Posterior cingulate gyrus (tissue), 11 donors: ENCODE results near the gene FAM13C.
"Not testable (repeated sequence)": the region's sequence is repeated elsewhere in the genome, so short reads cannot be mapped to it uniquely, and the experiment has no call there.

ENCODE experiments used
- DNase-seq, 10 donors: peaks; one replicate each; pipeline versions ENCODE4 v3.0.0 to v3.0.0-alpha.2; 2020 to 2021; ENCODE audit warnings: mixed read lengths in 3 of 10
- intact Hi-C: fragments of 100-400 bp; cut with DNase I; formaldehyde crosslinking; loops from one replicate; pipeline ENCODE4 v1.15.1; 2023

FAM13C gene

DNA sequence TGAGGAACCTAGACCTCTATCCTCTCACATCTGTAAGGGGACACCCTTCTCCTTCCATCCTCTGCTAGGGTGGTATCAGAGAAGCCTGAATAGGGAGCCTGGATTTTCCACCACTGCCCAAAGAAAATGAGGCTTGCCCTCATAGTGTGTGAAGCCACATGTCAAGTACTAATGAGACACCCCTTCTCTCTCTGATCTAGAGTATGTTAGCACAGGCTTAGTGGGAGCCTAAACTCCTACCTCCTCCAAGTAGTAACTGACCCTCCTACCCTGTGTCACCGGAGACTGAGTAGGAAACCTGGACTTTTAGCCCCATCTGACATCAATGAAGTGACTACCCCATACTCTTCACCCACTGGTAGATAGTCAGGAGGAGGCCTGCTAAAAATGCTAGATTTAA, 120.3 kb downstream of the FAM13C start:
- no peak for DNase-seq
- intact Hi-C loops: loop anchor here (10.0 kb wide), 1 partner anchor 123 kb away; the partner anchor contains the start of gene FAM13C

DNA sequence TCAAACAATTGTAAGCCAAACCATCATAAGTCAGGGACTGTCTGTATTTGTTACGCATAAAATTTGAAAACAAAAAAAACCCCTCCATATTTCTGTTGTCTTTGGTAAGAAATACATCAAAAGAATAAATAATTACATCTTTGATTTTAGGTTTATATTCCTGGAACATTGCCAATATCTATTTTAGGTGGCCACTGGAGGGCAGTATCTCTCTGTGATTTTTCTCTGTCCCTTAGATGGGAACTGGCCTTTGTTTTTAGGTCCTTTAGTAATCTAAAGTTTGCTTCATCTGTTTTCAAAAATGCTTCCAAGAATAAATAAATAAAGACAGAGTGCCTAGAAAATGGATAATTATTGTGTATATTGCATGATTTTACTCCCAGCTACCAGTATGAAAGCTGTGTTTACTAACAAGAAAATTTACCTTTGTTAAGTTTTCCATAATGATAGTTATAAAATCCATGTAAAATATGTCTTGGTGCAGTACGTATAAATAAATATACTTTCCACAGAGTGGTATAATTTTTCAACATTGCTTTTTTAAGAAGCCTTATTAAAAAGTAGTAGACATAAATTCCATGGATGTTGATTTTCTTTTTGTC, 121.7 kb downstream of the FAM13C start:
- intact Hi-C loops: loop anchor here (2.0 to 10.0 kb wide), 4 partner anchors 124 to 382 kb away; partner anchors contain the start of gene FAM13C
- DNase-seq: no peak

DNA sequence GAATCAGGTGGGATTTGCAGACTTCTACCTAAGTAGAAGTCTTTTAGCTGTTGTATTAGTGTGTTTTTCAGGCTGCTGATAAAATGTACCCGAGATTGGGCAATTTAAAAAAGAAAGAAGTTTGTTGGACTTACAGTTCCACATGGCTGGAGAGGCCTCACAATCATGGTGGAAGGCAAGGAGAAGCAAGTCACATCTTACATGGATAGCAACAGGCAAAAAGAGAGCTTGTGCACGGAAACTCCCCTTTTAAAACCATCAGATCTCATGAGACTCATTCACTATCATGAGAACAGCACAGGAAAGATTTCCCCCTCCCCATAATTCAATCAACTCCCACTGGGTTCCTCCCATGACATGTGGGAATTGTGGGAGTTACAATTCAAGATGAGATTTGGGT, 123.2 kb downstream of the FAM13C start:
- intact Hi-C loops: loop anchor here (10.0 kb wide), 1 partner anchor 454 kb away; no protein-coding TSS in a partner anchor
- not testable (repeated sequence) for DNase-seq

DNA sequence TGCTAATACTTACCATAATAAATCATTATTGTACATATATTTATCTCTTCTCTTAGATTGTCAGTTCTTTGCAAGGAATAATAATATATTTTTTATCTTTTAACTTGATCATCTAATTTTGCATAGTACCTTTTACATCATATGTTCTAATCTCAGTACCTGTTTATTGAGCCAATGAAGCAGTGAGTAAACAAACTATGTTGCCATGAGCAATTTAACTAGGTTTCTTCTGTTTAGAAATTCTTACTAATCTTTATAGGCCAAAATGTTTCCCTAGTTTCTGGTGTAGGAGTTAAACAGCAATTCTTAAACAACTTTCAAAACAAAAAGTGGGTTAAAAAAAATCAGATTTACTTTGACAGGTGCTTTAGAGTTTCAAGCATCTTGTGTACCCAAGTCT, 124.6 kb downstream of the FAM13C start:
- intact Hi-C loops: loop anchor here (10.0 kb wide), 1 partner anchor 453 kb away; no protein-coding TSS in a partner anchor
- DNase-seq: no peak

DNA sequence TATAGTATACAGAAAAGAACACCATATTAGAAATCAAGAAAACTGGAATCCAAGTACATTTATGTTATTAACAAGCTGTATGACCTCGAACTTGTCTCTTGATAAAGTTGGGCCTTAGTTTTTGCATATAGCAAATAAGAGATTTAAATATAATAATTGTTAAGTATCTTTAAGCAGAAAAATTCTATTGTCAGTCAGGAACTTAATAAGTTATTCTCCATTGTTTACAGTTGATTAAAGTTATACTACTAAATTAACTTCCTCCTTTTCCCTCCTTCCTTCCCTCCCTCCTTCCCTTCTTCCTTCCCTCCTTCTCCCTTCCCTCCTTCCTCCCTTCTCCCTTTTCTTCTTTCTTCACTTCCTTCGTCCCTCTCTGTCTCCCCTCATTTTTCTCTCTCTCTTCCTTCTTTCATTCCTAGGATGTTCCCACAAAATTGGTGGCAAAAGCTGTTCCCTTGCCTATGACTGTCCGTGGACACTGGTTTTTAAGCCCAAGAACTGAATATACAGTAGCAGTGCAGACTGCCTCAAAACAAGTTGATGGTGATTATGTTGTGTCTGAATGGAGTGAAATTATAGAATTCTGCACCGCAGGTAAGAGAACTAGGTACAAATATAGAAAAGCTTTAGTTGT, 126.2 kb downstream of the FAM13C start:
- DNase-seq: no peak
- intact Hi-C loops: loop anchor here (10.0 kb wide), 1 partner anchor 451 kb away; no protein-coding TSS in a partner anchor

DNA sequence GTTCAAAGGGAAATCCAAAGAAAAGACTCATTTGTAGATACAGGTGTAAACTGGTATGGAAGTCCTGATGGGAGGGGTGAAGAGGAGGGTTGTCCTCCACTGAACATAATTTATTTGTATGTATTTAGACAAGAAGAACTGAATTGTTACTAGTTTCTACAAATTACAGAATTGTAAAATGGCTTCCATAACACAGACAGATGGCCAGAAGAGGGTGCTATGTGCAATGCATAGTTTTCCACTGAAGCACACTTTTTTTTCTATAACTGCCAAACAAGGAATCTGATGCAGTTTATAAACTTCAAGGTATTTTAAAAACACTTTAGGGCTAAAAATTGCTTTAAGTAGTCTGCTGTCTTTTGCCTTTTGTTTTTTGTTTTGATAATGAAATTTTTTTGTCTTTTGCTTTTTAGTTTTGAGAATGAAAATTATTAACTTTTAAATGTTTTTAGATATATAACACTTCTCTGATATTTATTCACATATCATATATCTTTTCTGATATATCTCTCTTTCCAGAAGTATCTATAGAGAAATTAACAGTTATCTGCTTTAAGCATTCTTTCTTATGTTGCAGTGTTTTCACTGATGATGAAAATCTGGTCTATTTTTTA, 127.4 kb downstream of the FAM13C start:
- intact Hi-C loops: loop anchor here (2.0 to 10.0 kb wide), 2 partner anchors 282 to 450 kb away; no protein-coding TSS in a partner anchor
- peak in 1 of 10 donors; percentile 26 for DNase-seq

DNA sequence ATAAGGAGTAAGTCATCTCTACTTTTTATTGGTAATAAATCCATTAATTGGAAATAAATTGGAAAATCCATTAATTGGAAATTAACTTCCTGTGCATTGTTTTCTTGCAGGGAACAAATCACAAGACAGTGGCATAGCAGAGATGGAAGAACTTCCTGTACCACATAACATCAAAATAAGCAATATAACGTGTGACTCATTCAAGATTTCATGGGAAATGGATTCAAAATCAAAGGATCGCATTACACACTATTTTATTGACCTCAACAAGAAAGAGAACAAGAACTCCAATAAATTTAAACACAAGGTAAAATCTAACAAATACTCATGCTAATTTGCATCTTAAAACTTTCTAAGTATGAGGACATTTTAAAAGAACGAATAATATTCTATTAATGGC, 128.2 kb downstream of the FAM13C start:
- no peak for DNase-seq
- intact Hi-C loops: loop anchor here (2.0 to 10.0 kb wide), 2 partner anchors 281 to 449 kb away; no protein-coding TSS in a partner anchor

DNA sequence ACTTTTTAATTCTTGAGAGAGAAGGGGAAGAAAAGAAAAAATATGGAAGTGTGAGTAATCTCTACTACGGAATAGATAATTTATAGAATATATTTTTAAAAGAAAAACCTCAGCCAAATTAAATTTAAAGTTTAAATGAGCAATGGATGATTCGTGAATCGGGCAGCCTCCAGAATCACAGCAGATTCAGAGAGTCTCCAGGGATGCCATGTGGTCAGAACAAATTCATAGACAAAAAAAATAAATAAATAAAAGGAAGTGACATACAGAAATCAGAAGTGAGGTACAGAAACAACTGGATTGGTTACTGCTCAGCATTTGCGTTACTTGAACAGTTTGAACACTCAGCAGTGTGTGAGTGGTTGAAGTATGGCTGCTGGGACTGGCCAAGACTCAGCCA, 132.9 kb downstream of the FAM13C start:
- intact Hi-C loops: no loop called here
- DNase-seq: no peak

DNA sequence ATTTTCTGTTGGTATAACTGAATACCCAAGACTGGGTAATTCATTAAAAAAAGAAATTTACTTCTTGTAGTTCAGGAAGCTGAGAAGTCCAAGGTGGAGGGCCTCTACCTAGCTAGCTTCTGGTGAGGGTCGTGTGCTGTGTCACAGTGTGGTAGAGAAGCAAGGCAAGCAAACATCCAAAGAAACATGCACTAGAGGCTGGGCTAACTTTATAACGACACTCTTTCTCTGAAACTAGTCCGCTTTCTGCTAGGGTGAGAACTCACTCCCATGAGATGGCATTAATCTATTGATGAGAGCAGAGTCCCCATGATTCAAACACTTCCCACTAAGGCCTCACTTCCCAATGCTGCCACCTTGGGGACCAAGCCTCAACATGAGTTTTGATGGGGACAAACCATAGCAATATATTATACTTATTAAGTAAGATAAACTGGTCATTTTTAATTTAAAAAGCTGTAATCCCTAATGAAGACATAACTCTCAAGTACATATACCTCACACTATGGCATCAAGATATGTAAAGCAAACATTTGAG, 135.1 kb downstream of the FAM13C start:
- intact Hi-C loops: no loop called here

DNA sequence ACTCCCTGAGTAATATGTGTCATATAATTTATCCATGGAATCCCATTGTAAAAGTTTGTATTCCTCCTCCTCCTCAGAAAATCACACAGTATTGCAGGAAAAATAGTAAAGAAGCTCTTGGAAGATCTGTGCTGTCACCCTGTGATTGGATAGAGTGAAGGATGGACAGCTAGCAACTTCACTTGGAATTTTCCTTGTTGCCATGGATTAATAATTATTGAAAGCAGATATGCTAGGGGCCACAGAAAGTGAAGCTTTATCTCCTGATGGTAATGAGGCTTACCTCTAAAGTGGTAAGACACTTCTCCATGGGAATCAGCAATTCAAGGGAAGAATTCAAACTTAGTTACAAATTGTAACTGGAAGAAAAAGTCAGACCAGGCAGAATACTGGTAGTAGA, 137.1 kb downstream of the FAM13C start:
- intact Hi-C loops: no loop called here
- no peak for DNase-seq

More for the DNA sequence above, 135.1 kb downstream of the FAM13C start:
- peak in 3 of 10 donors; percentile 22 to 64 (median 28) for DNase-seq

DNA sequence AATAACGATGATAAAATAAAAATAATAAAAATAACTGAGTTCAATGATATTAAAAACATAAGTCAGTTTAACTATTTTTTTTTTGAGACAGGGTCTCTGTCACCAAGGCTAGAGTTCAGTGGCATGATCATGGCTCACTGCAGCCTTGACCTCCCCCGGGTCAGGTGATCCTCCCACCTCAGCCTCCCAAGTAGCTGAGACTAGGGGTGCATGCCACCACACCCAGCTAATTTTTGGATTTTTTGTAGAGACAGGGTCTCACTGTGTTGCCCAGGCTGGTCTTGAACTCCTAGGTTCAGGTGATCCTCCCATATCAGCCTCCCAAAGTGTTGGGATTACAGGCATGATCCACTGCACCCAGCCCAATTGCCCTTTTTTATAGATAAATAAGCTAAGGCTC, 138.8 kb downstream of the FAM13C start:
- intact Hi-C loops: not testable (repeated sequence)

DNA sequence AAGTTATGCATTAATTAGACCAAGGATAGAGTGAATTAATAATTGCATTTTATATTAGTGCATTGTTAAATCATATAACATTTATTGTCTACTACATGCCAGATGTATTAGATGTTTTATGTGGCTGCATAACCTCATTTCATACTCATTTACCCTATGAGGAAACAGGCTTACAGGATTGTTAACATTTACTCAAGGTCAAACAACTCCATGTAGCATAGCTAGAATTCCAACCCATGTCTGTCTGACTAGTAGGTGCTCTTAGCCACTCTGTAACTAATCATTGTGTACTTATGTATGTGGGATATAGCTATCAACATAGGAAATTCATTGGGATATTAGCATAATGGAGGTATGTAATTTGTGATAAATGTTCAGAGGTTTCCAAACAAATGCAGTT, 139.6 kb downstream of the FAM13C start:
- no peak for DNase-seq
- intact Hi-C loops: no loop called here

More for the DNA sequence above, 138.8 kb downstream of the FAM13C start:
- not testable (repeated sequence) for DNase-seq

DNA sequence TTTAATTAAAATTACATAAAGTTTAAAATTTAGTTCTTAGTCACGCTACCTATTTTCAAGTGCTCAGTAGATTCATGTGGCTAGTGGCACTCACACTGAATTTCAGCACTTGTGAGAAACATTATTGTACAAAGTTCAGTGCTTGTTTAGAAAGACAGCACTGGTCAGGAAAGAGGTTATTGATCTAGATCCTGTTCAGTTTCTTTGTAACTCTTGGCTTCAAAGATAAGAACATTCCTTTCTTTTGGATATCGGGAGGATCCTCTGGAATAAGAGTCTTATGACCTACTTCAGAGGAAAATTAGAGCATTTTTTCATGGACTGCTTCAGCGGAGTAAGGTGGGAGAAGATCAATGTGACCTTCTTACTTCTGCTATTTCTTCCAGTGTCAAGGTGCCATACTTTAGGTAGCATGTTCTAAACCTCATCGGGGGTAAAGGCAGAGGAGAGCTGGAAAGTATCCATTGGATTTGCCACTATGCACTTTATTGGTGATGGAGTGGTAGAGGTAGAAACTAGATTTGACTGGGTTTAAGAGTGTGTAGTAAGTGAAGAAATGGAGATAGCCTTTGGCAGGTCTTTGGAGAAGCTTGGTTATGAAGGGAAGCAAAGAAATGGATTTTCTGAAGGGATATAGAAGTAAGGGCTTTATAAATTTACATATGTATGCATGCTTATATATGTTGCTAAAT, 146.0 kb downstream of the FAM13C start:
- intact Hi-C loops: no loop called here
- DNase-seq: no peak

DNA sequence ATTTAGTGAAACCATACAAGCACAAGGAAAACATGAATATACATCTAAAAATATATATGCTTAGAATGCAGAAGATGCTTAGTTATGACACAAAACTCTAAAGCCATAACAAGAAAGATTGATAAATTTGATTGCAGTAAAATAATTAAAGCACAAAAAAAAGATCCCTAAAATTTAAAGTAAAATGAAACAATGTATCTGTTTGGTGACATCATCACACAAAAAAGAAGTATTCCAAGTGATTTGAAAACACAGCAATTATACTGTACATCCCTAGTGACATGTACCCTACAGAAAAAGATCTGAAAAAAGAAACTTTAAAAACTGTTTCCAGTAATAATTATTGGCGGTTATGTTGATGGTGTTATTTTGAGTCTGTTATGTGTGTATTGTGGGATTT, 148.2 kb downstream of the FAM13C start:
- intact Hi-C loops: no loop called here
- no peak for DNase-seq

DNA sequence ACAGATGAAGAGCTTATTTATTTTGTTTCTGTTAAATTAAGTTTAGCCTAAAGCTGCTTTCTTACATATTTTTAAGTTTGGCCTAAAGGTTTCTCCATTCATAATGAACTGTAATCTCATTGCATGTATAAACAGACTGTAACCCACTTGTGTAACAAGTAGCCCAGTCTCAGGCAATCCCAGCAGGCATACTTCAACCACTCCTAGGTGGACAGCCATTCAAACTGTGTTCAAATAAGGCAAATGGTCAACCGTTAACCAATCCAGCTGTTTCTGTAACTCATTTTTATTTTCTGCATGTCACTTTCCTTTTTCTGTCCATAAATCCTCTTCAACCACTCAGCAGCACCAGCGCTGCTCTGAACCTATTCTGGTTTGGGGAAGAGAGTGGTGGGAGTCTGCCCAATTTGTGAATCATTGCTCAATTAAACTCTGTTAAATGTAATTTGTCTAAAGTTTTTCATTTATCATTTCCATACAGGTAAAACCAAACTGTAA, 150.0 kb downstream of the FAM13C start:
- intact Hi-C loops: no loop called here
- no peak for DNase-seq

DNA sequence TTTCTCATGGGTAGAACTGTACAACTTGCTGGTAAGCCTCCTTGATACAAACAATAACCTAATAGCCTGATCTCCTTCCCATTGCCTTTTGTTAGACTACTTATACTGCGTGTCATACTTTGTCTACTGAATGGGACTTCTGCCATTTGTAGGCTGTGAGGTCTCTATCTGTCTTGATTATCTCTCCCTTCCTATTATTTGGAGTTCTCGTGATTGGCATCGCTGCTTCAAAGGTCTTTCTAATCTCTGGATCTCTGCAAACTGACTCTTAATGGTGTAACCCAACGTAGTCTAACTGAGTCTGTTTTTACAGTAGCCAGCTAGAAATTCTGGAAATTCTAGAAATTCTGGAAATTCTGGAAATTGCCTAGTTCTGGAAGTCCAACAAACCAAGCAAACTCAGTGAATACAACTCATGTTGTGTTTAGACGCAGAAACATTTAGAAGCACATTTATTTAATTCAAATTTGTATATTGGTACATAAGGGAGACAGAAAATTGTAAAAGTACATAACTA, 156.1 kb downstream of the FAM13C start:
- intact Hi-C loops: no loop called here
- DNase-seq: no peak
